Hematopoietic multipotent progenitor cell (in vitro differentiated cells): Measurements from ENCODE around the gene WFIKKN2. TPM values are rescaled to one million over a fixed set of nuclear protein-coding genes. Genes with fewer than 3 reads are reported as not detected.
"Not testable (repeated sequence)": the region's sequence is repeated elsewhere in the genome, so short reads cannot be mapped to it uniquely, and the experiment has no call there.

ENCODE experiments used
- DNase-seq, 3 donors: peaks; one replicate each; pipeline ENCODE4 v3.0.0-alpha.2; 2011 to 2015; ENCODE audit warnings: low read depth in 2 of 3, low spot score in 2 of 3
- small RNA-seq: library from RNA; depleted of rRNA; stranded (forward); fragments of <200 nt; gene quantifications from one replicate; pipeline ENCODE3, GENCODE V24; 2012
- total RNA-seq: library from RNA; depleted of rRNA; stranded (reverse); fragments of >200 nt; gene quantifications from one replicate; pipeline ENCODE4 v1.2.3, GENCODE V29; 2012

Gene WFIKKN2
- total RNA-seq, 1 donor, result under 0.01 TPM

DNA sequence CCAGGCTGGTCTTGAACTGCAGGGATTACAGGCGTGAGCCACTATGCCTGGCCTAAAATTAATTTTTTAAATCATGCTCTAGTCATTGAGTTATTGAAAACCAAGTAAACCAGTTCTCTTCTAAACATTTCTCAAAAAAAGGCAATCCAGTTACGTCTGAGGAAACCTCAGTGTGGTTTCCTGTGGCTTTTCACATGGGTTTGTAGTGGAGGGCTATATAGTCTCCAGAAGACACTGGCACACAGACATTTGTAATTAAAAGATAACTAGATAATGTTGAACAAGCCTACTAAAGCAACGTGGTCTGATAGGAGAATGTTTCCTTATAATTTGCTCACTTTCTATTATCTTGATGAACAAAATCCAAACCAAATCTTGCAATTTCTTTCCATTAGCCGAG lies 36.0 kb downstream of the WFIKKN2 start:
- DNase-seq, result peak; percentile 53 to 74 (median 73)

DNA sequence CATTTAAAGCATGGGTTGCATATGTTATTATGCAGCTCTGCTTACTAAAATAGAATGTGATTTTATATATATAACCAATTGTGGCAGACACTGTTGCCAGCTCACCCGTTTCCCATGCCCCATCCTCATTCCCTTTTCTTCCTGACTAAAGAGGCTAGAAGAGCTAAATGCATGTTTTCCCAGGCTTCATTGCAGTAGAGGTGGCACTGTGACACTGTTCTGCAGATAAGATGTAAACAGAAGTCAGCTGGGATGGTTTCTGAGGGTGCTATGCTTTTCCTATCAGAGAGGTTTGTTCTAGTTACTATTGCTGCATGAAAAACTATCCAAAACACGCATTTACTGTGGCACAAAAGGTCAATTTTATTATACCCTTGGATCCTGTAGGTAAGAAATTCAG lies 36.5 kb downstream of the WFIKKN2 start:
- no peak for DNase-seq

DNA sequence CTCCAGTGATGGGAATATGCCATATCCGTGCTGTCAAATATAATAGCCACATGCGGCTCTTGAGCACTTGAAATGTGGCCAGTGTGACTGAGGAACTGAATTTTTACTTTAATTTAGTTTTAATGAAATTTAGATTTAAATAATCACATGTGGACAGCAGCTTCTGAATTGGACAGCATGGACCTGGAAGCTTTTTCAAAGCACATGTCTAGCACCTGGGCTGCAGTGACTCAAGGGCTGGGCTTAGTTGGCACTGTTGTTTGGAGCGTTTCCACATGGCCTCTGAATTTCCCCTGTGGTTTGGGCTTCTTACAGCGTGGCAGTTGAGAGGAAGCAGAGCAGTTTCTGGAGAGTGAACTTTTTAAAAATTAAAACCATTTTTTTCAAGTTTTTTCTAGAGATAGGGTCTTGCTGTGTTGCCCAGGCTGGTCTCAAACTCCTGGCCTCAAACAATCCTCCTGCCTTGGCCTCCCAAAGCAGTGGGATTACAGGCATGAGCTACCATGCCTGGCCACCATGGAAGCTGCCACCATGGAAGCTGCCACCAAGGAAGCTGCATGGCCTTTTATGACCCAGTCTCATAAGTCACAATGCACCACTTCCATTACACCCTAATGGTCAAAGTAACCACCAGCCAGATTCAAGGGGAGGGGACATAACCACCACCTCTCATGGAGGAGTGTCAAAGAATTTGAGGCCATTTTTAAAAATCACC lies 37.5 kb downstream of the WFIKKN2 start:
- peak in 2 of 3 donors; percentile 72 to 88 for DNase-seq

DNA sequence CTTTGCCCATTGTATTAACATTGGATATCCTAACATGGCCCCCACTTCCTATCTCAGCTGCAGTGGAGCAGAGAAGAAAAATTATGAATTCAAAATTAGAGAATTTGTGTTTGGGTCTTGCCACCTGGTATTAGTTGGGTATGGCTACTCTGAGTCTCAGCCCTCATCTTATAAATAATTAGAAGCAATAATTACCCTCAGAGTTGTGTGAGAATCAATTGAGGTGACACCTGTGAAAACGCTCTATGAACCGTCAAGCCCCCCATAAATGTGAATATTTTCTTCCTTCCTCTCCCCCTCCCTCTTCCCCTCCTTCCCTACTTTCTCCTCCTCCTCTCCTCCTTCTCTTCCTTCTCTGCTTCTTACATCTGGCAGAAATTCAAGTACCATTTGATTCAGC lies 39.7 kb downstream of the WFIKKN2 start:
- DNase-seq, result no peak

DNA sequence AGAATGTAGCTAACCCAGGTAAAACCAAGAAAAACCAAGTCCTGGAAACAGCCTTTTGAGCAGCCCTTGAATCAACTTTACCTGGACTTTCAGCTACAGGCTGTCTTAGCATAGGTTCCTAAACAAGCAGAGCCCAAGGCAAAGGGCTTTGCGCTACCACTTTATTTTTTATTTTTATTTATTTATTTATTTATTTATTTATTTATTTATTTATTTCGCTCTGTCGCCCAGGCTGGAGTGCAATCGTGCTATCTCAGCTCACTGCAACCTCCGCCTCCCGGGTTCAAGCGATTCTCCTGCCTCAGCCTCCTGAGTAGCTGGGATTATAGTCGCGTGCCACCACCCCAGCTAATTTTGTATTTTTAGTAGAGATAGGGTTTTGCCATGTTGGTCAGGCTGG lies 41.7 kb downstream of the WFIKKN2 start:
- not testable (repeated sequence) for DNase-seq

DNA sequence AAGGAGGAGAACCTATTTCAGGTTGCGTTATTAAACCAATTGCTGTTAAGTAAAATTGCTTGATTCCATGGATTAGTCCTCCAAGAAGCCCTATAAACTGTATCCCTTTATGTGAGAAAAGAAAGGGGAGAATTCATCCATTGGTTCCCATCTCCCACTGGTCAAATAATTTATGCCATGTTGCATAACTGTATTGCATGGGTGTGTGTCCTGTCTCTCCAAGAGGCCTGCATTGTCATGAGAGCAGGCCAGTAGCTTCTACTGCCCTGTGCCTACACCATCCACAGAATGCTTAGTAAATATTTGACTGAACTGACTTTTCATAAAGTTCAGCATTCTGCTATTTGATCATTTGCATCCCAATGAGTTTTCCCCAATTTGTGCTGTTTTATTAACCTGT lies 42.5 kb downstream of the WFIKKN2 start:
- no peak for DNase-seq

DNA sequence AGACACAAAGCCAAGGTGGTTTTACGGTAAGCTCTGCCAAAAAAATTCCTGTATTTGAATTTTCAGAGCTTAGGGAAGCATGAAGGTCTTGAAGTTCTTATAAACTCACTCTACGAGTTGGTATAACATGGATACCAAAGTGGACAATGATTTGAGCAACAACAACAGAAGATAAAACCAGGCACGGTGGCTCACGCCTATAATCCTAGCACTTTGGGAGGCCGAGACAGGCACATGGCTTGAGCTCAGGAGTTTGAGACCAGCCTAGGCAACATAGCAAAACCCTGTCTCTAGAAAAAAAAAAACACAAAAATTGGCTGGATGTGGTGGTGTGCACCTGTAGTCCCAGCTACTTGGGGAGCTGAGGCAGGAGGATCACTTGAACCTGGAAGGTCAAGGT lies 43.7 kb downstream of the WFIKKN2 start:
- no peak for DNase-seq

DNA sequence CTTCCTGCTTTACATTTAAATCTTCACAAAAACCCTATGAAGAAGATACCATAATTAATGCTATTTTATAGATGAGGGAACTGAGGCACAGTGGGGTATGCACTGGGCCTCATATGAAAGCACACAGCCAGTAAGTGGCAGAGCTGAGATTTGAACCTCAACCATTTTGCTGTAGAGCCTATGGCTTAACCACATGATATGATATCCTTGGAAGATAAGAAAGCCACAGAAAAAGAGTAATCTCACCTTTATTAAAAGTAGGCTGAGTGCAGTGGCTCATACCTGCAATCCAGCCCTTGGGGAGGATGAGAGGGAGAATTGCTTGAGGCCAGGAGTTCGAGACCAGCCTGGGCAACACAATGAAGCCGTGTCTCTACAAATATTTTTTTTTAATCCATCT lies 45.8 kb downstream of the WFIKKN2 start:
- no peak for DNase-seq

DNA sequence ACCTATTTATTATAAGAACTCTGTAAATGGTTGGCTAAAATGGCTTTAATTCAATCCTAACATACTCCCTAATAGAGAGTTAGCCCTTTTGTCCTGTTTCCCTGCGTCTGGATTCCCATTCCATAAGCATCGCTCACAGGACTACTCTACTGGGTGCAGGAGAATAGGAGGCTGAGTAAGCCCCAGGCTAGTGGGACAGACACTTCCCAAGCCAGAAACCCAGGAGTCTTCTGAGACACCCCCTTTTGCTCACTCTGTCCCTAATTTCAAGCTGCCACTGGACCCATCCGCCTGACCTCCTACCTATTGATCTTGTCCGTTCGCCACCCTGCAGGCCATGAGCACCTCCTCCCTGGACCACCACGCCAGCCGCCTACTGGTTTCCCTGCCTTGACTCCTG lies 47.5 kb downstream of the WFIKKN2 start:
- no peak for DNase-seq

DNA sequence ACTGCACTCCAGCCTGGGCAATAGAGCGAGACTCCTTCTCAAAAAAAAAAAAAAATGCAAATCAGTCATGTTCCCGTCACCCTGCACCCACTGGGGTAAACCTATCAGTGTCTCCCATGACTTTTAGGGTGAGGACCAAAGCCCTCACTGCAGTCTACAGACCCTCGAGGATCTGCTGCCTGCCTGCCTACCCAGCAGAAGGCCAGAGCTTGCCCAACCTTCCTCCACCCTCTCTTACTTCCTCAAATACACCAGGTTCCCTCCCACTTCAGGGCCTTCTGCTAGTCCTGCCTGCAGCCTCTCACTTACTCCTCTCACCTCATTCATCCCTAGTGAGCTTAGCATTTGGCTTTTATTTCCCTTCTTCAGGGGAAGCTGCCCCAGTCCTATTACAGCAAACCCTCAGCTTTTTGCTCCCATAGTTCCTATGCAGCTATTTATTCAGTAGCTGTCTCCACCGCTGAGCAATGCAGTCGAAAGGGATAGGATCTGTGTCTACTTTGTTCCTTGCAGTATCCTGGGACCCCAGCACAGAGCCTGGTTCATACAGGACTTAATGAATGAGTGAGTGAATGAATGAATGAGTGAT lies 48.6 kb downstream of the WFIKKN2 start:
- peak in 2 of 3 donors; percentile 42 to 67 for DNase-seq

DNA sequence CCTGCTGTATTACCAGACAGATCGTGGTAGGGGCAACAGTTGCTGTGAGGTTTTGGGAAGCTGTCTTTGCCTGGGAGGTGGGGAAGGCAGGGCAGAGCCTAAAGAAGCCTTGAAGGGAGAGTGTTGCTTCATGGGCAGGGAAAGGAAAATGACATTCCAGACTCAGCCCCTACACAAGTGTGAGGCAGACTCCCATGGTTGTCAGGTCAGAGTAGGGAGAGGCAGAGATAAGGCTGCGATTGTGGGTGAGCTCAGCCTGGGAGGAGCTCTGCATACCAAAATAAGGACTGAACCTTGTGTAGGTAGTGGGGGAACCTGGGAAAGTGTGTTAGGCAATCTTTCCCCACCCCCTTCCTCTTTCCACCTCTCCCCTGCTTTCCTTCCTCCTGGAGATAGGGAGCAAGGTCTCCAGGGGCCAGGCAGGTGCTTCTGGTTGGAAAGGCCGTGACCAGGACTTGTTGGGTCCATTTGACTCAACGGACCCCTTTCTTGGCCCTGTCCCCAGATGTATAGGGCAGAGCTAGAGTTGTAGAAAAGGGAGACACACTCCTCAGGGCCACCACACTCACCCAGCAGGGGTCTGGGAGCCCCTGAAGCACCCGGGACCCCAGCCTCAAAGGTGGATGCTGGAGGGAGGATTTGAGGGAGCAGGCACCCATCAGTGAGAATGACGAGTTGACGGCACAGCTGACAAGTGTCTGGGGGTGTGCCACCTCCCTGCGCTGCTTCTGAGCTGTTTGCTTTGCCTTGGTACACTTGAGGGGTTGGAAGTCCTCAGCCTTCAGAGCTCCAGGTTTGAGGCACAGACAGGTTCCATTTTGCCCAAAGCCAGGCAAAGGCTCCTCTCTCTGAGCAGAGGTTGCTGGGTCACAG lies 49.3 kb downstream of the WFIKKN2 start:
- no peak for DNase-seq

DNA sequence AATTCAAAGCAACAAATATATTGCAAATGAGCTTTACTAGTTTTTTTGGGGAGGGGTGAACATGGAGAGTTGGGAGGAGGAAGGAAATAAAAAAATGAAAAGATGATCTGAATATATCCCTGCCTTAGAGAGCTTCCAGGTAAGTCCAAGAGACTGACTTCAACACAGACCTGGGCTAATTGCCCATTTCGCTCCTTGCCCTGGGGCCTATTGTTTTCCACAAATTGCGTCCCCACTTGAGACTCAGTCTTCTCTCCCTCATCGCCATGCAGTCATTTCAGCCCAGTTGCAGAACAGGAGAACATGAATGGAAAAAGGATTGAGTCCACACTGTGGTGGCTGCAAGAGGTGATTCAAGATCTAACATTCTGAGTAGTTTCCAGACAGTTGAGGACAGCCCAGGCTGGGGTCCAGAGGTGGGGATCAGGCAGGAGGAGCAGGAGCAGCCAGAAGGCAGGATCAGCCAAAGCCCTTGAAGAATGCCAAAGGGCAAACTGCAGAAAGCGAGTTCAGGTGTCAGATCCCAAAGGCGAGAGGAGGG lies 52.4 kb downstream of the WFIKKN2 start:
- no peak for DNase-seq

DNA sequence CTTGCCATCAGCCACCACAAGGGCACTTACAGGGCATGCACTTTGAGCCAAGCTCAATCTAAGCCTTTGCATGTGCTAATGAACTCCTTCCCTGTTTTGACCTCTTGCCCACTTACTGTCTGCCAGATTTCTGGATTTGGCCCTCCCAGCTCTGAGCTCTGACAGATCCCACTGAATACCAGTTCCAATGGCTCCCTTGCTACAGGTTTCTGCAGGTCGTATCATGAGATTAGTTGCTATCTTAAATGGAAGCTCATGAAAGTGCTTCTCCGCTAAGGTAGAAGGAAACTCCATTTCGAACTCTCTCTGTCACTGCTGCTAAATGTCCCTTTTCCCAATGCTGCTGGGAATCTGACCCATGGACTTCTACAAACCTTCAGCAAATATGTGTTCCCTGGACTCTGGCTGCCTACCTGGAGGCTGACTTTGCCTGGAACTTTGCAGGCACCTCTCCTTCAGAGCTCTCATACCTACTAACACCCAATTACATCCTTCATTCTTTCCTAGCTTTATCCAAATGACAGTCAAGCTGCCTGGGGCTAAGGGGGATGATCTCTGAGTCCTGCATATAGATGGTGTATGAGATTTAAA lies 54.2 kb downstream of the WFIKKN2 start:
- DNase-seq, result no peak

DNA sequence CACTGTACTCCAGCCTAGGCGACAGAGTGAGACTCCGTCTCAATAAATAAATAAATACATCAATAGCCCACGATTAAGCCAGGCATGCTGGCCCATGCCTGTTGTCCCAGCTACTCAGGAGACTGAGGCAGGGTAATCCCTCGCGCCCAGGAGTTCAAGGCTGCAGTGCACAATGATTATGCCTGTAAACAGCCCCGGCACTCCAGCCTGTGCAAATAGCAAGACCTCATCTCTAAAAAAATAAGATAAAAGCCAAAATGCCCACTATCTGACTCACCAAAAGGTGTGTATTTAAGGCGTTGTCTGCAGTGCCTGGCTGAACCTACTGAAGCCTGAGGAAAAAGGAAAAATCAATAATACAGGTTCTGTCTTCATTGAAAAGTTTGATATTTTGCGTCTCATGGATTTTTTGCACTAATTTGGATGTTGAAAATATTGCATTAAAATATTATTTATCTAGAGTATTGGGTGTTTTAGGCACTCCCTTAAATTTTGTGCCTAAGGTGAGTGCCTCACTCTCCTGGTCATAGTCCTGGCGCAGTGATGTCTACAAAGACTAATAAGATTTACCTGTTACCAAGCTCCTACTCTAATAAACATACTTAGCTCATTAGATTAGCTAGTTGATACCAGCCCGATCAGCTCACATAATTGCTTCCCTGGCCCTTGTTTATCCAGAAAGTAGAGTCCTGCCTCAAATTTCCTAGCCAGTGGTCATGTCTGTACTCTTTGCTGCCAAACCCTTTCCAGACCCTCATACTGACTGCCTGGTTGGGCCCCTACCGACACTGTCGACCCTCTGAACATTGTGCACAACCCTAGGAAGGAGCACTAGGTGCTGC lies 55.5 kb downstream of the WFIKKN2 start:
- no peak for DNase-seq

DNA sequence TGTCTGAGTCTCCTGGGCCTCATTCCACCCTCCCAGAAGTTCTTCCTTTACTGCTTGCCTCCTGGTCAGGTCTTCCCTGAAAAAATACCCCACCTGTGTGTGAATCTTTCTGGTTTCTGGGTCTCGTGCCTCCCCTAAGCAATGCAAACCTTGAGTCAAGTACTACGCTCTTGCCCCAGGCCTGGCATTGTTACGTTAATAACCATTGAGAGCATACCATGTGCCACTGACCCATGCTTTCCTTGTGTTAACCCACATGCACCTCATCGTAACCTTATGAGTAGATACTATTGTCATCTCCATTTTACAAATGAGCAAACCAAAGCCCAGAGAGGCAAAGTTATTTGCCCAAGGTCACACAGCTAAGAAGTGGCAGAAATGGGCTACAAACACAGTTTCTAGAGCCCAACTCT lies 56.2 kb downstream of the WFIKKN2 start:
- DNase-seq, result no peak

Small RNA genes lying within 50 kb of the gene (small RNA-seq; reads per million reads assigned to genes)
- gene AC005921.1, result not detected

Other genes starting within 250 kb of the WFIKKN2 start
- 1.6 TPM for gene ABCC3, start 200.7 kb upstream of the WFIKKN2 start, total RNA-seq
- gene ANKRD40, start 127.7 kb upstream of the WFIKKN2 start, total RNA-seq, result 11.8 TPM
- 34.5 TPM for gene LUC7L3, start 116.0 kb upstream of the WFIKKN2 start, total RNA-seq
- 0.27 TPM for gene ANKRD40CL, start 68.1 kb upstream of the WFIKKN2 start, total RNA-seq
- 12.1 TPM for gene TOB1, start 30.8 kb downstream of the WFIKKN2 start, total RNA-seq